Activated CD4-positive, CD25-positive, alpha-beta regulatory T cell treated with anti-CD3 and anti-CD28 coated beads, Interleukin-2, amount 50 U/mL, for 16 hours (primary cell): ENCODE results near the gene RAB5A.
"Not testable (repeated sequence)": the region's sequence is repeated elsewhere in the genome, so short reads cannot be mapped to it uniquely, and the experiment has no call there.

Source experiments
- DNase-seq: peaks from one replicate; pipeline ENCODE4 v3.0.0-alpha.2; 2020; ENCODE audit warnings: low read depth, low spot score

The RAB5A gene

GRCh38 chr3:19946832-19947548 lies at the start of gene RAB5A:
RAB5A (plus strand) TSS chr3:19947097; CDS start chr3:19950899, 3,802 bp downstream.
- DNase-seq, result peak; percentile 95

GRCh38 chr3:19898721-19899120 lies 48.2 kb upstream of the RAB5A start:
- DNase-seq, result no peak

GRCh38 chr3:19899264-19899663 lies 47.6 kb upstream of the RAB5A start:
- DNase-seq, result no peak

- DNase-seq, result not testable (repeated sequence)
These were observed 47.1 kb upstream of the RAB5A start for GRCh38 chr3:19899833-19900232.

GRCh38 chr3:19901337-19901736 lies 45.6 kb upstream of the RAB5A start:
- no peak for DNase-seq

GRCh38 chr3:19901918-19902317 lies 45.0 kb upstream of the RAB5A start:
- DNase-seq, result no peak

GRCh38 chr3:19903649-19904048 lies 43.2 kb upstream of the RAB5A start:
- DNase-seq, result no peak

- no peak for DNase-seq
These were observed 39.4 kb upstream of the RAB5A start for GRCh38 chr3:19907523-19907922.

GRCh38 chr3:19911452-19911851 lies 35.4 kb upstream of the RAB5A start:
- DNase-seq, result no peak

- DNase-seq, result no peak
These were observed 29.7 kb upstream of the RAB5A start for GRCh38 chr3:19917167-19917566.

GRCh38 chr3:19920401-19921080 lies 26.4 kb upstream of the RAB5A start:
- DNase-seq, result no peak

GRCh38 chr3:19931180-19931692 lies 15.7 kb upstream of the RAB5A start:
- no peak for DNase-seq

- DNase-seq, result no peak
These were observed 15.1 kb upstream of the RAB5A start for GRCh38 chr3:19931767-19932188.

GRCh38 chr3:19932422-19932821 lies 14.5 kb upstream of the RAB5A start:
- DNase-seq, result no peak

- DNase-seq, result no peak
These were observed 12.8 kb upstream of the RAB5A start, which contains the start of gene EFHB for GRCh38 chr3:19934098-19934566. EFHB (minus strand) TSS chr3:19934217; CDS start chr3:19934018, 199 bp downstream.

- DNase-seq, result no peak
These were observed 9.2 kb upstream of the RAB5A start for GRCh38 chr3:19937459-19938294.

- no peak for DNase-seq
These were observed 8.6 kb upstream of the RAB5A start for GRCh38 chr3:19938295-19938627.

GRCh38 chr3:19940643-19941042 lies 6.3 kb upstream of the RAB5A start:
- no peak for DNase-seq

- DNase-seq, result no peak
These were observed 1.4 kb upstream of the RAB5A start for GRCh38 chr3:19945534-19945933.

- no peak for DNase-seq
These were observed 697 bp upstream of the RAB5A start for GRCh38 chr3:19945969-19946831.
